Activated CD8-positive, alpha-beta memory T cell treated with anti-CD3 and anti-CD28 coated beads, Interleukin-2, amount 50 U/mL, for 1 hour (primary cell): ENCODE data around the gene KCNK15.
"Not testable (repeated sequence)": the region's sequence is repeated elsewhere in the genome, so short reads cannot be mapped to it uniquely, and the experiment has no call there.

Experiments used
- DNase-seq: peaks from one replicate; pipeline ENCODE4 v3.0.0-alpha.2; 2020; ENCODE audit errors: extremely low read depth

The KCNK15 gene

GRCh38 chr20:44745598-44746366, at the start of gene KCNK15:
Gene KCNK15 (plus strand): TSS chr20:44745865. CDS start chr20:44745911, 46 bp downstream.
- no peak for DNase-seq

GRCh38 chr20:44696315-44696714, 49.4 kb upstream of the KCNK15 start:
- no peak for DNase-seq

DNA sequence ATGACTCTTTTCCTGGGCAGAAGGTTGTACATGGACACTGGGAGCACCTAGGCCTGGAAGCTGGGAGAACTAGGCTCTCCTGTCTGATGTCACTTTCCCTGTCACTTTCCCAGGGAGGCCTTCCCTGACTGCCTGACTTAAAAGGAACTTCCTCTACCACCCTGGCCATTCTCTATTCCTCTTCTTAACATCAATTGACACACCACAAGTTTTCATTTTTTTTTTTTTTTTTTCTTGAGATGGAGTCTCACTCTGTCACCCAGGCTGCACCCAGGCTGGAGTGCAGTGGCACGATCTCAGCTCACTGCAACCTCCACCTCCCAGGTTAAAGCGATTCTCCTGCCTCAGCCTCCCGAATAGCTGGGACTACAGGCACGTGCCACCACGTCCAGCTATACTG, 48.6 kb upstream of the KCNK15 start:
- DNase-seq = not testable (repeated sequence)

DNA sequence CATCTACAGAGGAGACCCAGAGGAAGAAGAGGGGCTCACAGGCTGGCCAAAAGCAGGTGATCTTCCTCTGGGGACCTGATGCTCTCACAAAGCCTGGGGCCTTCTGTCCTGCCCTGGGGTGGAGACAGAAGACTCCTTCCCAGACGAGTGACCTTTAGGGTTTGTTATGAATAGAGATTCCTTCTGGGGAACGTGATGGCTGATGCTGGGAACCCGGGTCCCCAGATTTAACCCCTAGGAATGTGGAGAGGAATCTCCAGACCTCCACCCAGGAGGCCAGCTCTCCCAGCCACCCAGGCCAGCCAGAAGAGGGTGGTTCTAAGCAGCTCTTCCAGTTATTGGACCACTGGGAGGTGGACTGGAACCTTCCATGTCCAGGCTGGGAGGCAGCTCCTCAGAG, 47.3 kb upstream of the KCNK15 start:
- DNase-seq = no peak

DNA sequence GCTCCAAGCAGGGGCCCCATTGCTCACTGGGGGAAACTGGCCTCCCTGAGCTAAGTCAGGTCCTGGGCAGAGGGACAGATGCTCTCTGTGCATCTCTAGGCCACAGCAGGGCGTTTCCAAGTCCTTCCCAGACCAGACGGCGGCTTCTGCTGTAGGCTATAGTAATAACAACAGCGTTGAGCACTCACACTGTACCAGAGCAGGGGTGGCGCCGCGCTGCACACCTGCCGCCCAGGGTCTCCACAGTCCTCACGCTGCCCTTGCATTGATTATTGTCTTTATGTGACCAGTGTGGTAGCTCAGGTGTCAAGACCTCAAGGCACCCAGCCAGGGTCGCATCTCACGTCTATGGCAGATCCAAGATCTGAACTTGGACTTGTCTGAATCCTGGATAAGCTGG, 45.4 kb upstream of the KCNK15 start:
- no peak for DNase-seq

DNA sequence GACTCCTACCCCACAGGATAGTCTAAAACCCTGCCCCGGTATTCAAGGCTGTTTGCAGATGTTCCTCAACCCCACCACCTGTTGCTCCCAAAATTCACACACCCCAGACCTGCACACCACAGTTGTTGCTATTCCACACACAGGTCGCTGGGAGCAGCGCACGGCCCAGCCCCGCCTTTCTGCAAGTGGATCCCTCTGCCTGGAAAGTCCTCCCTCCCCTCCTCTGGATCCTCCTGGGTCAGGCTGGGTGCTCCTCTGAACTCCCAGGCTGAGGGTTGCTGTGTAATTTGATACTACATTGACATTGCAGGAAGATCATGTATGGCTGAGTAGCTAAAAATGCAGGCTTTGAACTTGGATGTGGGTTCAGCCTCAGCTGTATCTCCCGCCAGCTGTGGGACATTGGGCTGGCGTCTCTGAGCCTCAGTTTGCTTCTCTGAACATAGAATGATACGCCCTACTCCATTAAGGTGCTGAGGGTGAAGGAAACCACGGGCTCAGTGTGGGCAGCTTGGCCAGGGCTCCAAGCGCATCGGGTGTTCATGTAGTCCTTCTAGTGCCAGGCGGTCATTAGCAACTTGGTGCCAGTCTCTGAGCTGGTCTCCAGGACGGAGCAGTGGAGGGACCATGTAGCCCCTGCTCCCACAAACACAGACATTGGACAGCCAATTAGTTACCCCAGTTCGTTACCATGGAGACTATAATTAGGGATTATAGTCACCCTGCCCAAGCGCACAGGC, 44.4 kb upstream of the KCNK15 start:
- no peak for DNase-seq

DNA sequence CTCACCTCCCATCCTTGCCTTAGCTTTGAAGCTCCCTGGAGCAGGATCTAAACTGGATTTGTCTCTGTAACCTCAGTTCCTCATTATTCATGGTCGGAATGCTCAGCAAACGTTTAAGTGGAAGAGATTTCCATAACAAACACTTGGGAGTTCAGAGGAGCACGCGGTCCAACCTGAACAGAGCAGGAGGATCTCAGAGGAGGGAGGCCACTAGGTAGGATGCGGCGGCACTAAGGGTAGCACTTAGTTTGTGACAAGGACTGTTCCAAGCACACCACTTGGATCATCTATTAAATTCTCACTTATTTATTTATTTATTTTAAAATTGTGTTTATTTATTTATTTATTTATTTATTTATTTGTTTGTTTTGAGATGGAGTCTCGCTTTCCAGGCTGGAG, 43.8 kb upstream of the KCNK15 start:
- no peak for DNase-seq

GRCh38 chr20:44702776-44703175, 42.9 kb upstream of the KCNK15 start:
- no peak for DNase-seq

DNA sequence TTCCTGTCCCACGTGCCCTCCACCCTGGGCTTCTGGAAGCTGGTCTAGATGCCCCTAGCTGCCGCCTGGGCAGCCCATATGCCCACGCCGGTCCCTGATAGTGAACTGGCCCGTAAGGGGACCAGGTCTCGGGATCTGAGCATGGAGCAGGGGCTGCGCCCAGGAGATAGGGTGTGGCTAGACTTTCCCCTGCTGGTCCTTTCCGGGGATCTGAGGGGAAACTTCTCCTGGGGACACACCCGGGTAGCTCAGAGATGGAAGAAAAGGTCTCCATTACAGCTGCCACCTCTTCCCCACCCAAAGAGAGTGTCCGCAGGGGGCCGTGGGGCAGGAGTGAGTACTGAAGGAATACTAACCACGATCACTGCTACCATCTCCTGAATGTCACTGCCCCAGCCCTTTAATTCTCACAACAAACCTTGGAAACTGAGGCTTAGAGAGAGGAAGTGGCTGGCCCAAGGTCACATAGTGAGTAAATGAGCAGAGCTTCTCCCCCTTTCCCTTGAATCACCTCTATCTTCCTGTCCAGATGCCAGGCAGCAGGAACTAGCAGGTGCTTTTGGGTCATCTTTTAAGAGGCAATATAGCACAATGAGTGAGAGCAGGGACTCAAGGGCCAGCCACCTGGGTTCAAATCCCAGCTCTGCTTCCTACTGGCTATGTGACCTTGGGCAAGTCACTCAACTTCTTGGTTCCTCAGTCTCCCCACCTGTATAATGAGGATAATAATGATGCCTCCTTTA, 42.3 kb upstream of the KCNK15 start:
- DNase-seq = no peak

GRCh38 chr20:44703956-44704488, 41.6 kb upstream of the KCNK15 start:
- DNase-seq = no peak

GRCh38 chr20:44704551-44704971, 41.1 kb upstream of the KCNK15 start:
- DNase-seq = no peak

- no peak for DNase-seq
Measured at GRCh38 chr20:44705364-44706094, 40.1 kb upstream of the KCNK15 start.

DNA sequence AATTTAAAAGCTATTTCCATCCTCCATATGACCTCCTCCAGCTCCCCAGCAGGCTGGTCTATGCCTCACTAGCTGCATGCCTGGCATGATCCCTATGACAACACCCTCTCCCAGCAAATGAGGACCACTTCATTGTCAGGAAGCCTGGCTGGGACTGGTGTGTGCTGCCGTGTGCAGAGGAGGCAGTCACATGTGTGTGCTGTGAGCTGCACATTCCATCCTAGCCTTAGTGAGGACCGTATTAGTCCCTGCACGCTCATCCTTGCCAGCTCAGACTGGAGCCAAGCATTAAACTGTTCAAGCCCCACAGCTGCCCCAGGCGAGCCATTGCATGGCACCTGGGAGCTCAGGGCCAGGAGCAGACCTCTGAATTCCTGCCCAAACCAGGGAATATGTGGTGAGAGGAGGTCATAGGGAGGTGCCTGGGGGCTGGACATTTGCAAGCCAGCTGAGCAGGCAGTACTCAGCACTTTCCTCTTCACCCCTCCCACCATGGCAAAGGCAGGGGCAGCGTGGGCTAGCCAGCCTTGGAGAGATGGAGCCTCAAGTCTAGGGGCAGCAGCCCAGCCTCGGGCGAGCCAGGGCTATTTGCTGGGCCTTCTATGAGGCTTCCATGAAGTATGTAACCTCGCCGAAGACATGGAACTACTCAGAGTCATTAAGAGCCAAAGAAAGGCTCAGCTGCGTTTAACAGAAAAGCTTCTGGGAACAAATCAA, 39.2 kb upstream of the KCNK15 start:
- no peak for DNase-seq

DNA sequence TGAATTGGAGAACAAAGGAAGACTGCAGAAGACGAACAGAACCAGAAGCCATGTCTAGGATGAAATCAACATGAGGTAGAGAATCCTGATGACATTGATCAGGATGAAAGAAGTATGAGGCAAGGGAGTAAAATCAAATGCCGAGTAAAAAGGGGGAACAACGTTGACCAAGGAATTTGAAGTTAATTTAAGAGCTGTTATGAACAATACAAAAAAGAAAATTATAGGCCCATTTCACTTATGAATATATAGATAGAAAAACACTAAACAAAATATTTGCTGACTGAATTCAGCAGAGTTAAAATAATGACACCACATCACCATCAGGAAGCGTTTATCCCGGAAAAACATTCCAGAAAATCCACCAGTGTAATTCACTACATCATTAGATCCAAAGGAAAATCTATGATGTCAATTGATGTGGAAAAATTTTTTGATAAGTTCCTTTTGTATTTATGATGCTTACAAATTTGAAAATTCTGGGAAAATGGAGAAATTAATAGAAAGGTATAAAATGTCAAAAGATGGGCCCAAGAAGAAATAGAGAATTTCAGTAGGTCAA, 38.6 kb upstream of the KCNK15 start:
- no peak for DNase-seq

- no peak for DNase-seq
Measured at GRCh38 chr20:44709380-44709779, 36.3 kb upstream of the KCNK15 start.

DNA sequence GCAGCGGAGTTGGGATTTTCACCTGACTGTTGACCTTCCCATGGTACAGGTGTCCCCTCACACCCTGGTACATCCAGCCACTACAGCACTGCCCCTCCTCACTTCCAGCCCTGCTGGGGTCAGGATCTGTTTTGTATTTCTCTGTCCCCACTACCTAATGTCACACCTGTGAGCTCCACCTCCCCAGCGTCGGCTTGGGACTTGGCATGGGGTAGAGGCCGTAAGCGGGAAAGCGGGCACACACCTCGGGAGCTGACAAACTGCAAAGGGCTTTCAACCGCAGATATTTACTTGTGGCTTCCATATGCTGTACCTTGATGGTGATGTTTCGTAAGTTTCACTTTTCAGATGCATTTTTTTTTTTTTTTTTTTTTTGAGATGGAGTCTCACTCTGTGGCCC, 35.9 kb upstream of the KCNK15 start:
- no peak for DNase-seq

GRCh38 chr20:44711237-44711636, 34.4 kb upstream of the KCNK15 start:
- DNase-seq = no peak

DNA sequence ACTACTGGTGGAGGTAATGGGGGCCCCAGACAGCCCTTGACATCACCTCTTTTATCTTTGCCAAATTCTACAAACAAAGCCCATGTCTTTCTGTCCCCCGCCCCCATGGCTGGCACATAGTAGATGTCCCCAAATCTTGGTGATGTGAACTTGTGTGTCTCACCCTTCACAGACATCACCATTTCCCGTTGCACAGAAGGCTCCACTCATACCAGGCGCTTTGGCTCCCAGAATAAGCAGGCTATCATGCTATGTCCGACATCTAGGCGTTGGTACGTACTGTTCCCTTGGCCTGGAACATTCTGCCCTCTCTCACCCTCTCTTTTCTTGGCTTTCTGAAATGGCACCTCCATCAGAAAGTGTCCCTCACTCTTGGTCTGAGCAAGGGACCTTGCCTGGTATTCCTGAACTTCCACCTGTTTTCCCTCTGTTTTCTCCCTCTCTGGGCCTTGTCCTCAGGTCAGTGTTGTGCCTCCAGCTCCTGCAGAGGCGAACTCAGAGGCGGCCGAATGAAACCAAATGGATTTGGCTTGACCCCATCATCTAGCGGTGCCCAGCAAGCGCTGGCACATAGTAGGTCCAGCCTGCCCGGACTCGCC, 31.5 kb upstream of the KCNK15 start:
- DNase-seq = no peak

DNA sequence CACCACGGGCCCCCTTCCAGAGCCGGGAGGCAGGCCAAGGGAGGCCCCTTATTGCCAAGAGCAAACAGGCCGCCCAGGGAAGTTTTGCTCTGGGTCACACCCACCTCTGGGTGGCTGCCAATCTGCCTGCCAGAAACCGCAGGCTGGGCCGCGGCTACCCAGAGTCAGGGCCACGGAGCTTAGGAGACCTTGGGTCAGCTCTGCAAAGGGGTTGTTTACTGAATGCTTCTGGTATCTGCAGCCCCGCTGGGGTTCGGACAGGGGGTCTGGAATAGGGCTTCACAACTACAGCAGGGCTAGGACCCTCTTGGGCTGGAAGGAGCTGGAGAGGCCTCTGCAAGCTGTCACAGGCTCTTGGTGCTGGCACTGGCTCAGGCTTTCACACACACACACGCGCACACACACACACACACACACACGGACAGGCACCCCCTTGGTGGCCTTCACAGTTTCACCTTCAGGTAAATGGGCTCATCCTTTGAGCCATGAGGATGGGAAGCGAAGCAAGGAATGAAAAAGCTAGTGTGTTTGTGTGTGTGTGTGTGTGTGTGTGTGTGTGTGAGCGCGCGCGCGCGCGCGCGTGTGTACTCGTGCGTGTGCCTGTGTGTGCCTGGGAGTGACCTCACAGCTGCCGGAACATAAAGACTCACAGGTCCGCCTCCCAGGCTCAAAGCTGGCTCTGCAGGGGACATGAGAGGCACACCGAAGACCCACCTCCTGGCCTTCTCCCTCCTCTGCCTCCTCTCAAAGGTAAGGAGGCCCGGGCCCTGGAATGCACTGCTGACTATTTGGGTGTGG, 30.8 kb upstream of the KCNK15 start, which contains the start of gene CCN5:
TSS of gene CCN5 (plus strand) at position 669 of the 798 bp plus-strand sequence. CDS start at position 691, 22 bp downstream.
- no peak for DNase-seq
